Islet of Langerhans (tissue), 1 donor: ENCODE data around the gene BHLHE23.

Source experiments
- FAIRE-seq: peaks from one replicate; lab custom pipeline; 2011; peaks lifted over from hg19 to GRCh38; lab: Jason Lieb, UNC

The BHLHE23 gene

DNA sequence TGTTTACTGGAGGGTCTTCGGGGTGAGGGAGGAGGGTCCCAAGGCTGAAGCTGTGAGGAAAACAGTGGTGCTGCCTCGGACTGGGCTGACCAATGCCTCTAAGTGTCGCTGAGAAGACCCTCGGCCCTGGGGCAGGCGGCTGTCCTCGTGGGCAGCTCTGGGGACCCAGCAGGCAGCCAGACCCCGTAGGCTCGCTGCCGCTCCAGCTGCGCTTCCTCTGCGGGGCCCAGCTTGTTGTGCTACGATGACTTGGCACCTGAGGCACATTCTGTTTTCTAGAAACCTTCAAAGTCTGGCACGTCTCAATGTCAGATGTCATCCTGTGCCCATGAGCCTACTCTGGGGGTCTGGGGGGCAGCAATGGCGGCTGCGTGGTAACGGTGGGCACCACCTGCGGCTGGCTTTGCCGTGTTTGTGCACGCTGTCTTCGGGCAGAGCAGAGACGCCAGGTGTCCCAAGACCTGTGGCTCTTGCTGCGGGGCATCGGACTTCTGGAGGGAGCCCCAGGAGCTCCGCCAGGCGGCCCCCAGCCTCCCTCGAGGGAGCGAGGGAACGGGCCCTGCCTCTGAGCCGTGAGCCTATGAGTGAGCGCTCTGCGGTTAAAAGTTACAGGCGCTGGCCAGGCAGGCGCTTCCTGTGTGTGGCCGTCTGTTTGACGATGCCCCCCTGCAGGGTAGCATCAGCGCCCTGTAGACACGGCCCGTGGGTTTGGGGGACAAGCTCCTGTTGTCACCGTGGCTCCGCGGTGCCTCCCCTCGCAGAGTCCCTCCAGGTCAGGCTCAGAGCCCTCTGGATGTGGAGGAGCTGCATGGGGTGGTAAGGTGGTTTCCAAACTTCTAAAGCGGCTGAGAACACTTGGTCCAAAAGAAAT is 47.4 kb downstream of the BHLHE23 start:
- no peak for FAIRE-seq

DNA sequence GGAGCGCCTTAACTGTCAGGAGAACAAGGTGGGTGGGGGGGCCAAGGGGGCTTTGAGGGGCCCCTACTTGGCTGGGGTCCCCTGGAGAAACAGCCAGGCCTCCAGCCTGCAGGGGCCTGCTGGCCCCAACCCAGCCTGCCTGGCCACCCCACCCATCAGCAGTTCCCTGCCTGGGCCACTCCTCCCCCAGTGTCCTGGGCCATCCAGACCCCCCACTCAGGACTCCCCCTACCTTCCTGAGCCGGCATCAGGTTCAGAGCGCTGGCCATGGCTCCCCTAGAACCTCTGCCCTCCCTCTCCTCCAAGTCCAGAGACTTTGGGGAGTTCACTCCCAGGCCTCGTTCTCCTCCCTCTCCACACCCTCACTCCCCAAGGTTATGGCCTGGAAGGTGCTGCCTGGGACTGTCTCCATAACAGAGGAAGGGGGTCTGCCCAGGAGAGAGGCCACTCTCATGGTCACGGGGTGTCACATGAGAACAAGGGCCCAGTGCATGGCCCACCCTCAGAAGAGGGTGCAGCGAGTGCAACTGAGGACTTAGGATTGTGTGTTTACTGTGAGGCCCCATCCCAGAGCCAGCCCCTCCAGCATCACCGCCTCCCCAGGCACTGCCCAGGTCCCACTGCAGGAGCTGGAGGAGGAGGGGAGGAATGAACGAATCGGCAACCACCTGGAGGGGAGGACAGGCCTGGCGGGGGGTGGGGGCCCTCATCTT is 48.2 kb downstream of the BHLHE23 start:
- no peak for FAIRE-seq

GRCh38 chr20:62957136-62958117 is 49.3 kb downstream of the BHLHE23 start:
- no peak for FAIRE-seq

DNA sequence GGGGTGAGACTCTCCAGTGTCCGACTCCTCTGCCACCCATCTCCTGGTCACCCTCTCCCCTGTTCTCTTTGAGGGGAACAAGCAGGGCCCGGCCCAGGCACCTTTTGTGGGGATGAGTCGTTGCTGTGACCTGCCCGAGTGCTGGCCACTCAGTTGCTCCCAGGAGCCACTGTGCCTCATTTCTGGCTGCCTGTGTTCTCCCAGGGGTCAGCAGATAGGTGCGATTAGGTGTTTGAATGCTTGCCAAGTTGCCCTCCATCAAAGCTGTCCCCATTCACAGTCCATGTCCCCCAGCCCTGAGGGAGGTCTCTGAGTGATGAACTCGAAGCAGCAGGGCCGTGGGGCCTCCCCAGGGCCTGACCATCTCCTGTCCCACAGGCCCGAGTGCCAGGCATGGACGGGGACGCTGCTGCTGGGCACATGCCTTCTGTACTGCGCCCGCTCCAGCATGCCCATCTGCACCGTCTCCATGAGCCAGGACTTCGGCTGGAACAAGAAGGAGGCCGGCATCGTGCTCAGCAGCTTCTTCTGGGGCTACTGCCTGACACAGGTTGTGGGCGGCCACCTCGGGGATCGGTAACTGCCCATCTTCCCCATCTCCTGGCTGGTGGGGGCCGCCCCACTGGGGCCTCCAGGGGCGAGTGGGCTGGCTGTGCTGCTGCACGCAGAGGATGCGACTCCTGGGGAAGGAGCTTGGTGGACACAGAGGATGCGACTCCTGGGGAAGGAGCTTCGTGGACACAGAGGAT is 50.2 kb downstream of the BHLHE23 start:
- no peak for FAIRE-seq
